Measurements from ENCODE around the gene ECM1. TPM values are rescaled to one million over a fixed set of nuclear protein-coding genes. Genes with fewer than 3 reads are reported as not detected.

Gene ECM1
- total RNA-seq, 1 experiment from 2014 or later = 0.95 TPM

DNA sequence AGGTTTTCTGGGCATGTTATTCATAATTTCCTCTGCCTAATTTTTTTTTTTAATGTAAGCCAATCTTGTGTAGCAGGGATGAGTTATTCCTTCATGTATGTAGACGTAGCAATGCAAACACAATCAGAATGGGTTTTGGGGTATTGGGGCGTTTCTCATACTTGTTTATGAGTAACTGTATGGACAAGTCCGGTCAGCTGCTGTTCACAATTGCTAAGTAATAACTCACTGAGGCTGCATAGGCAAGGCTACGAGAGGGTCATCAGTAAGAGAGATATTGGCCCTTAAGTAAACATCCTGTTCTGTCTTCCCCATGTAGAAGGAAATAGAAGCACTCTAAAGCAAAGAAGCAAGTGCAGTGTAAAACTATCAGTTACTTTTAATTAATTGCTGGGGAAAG lies 30.2 kb upstream of the ECM1 start:
- intact Hi-C loops (cut with micrococcal nuclease; ENCODE audit: unreplicated experiment) = no loop called here
- Histone ChIP-seq H3K27me3 (replicated peaks; ENCODE audit: control insufficient read depth, insufficient read depth, low read length) (no peaks in the 10 kb centered on the region), H3K9me3 (no peaks in the 10 kb centered on the region), H3K4me1 (peaks cover 14% of the 10 kb centered on the region), H3K4me3 (ENCODE audit: low read depth, low read length) (no peak overlapping the region), H3K36me3 (ENCODE audit: control insufficient read depth, insufficient read depth, low read length) (no peaks in the 10 kb centered on the region)
- Mint-ChIP-seq H3K9me3 (ENCODE audit: unreplicated experiment) (no peaks in the 10 kb centered on the region), H3K4me3 (ENCODE audit: unreplicated experiment) (no peak overlapping the region), H3K36me3 (ENCODE audit: insufficient read depth, unreplicated experiment) (peaks cover 38% of the 10 kb centered on the region), H3K4me1 (ENCODE audit: low read depth, unreplicated experiment) (peaks cover 9% of the 10 kb centered on the region), H3K27ac (ENCODE audit: unreplicated experiment) (no peak overlapping the region), H3K27me3 (ENCODE audit: insufficient read depth, unreplicated experiment) (no peaks in the 10 kb centered on the region)
- TF ChIP-seq, protein P1, sequence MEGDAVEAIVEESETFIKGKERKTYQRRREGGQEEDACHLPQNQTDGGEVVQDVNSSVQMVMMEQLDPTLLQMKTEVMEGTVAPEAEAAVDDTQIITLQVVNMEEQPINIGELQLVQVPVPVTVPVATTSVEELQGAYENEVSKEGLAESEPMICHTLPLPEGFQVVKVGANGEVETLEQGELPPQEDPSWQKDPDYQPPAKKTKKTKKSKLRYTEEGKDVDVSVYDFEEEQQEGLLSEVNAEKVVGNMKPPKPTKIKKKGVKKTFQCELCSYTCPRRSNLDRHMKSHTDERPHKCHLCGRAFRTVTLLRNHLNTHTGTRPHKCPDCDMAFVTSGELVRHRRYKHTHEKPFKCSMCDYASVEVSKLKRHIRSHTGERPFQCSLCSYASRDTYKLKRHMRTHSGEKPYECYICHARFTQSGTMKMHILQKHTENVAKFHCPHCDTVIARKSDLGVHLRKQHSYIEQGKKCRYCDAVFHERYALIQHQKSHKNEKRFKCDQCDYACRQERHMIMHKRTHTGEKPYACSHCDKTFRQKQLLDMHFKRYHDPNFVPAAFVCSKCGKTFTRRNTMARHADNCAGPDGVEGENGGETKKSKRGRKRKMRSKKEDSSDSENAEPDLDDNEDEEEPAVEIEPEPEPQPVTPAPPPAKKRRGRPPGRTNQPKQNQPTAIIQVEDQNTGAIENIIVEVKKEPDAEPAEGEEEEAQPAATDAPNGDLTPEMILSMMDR (IDR thresholded peaks at IDR 0.05; ENCODE audit: insufficient read depth in 1 of 2, low read depth in 1 of 2, low read length in 1 of 2, severe bottlenecking in 1 of 2, unreplicated experiment in 1 of 2) = no peak
- DNase-seq = no peak
- ChIA-PET CTCF (no interaction called here), POLR2A (no interaction called here)
- no TSS peak for BruUV-seq (replicated peaks)

DNA sequence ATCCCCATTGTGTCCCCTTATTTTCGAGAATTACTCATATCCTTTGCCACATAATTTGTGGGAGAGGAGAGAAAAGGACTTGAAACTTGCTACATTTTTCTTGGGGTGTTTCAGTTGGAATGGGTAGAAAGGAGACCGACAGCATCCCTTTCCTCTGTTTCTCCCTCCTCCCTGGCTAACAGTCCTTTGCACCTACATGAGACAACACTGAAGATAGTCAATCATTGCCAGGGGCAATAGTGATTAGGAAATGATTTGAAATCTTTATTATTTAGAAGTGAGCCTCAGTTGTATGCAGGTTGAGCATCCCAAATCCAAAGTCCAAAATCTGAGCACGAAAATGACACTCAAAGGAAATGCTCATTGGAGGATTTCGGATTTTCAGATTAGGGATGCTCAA lies 28.5 kb upstream of the ECM1 start:
- H3K27me3 ChIP-seq (replicated peaks; ENCODE audit: control insufficient read depth, insufficient read depth, low read length) = no peaks in the 10 kb centered on the region
- Mint-ChIP-seq H3K4me3 (ENCODE audit: unreplicated experiment) (no peak overlapping the region), H3K36me3 (ENCODE audit: insufficient read depth, unreplicated experiment) (peaks cover 26% of the 10 kb centered on the region), H3K9me3 (ENCODE audit: unreplicated experiment) (no peaks in the 10 kb centered on the region), H3K4me1 (ENCODE audit: low read depth, unreplicated experiment) (peaks cover 9% of the 10 kb centered on the region), H3K27ac (ENCODE audit: unreplicated experiment) (no peak overlapping the region), H3K27me3 (ENCODE audit: insufficient read depth, unreplicated experiment) (no peaks in the 10 kb centered on the region)
- CTCF ChIA-PET = no interaction called here
- no peaks in the 10 kb centered on the region for H3K36me3 ChIP-seq (ENCODE audit: control insufficient read depth, insufficient read depth, low read length)
- intact Hi-C loops (cut with micrococcal nuclease; ENCODE audit: unreplicated experiment) = no loop called here
- POLR2A ChIA-PET = no interaction called here
- BruUV-seq (replicated peaks) = no TSS peak
- no peak overlapping the region for H3K4me3 ChIP-seq (ENCODE audit: low read depth, low read length)
- H3K9me3 ChIP-seq = no peaks in the 10 kb centered on the region
- peaks cover 14% of the 10 kb centered on the region for H3K4me1 ChIP-seq
- TF ChIP-seq, protein P1 (IDR thresholded peaks at IDR 0.05; ENCODE audit: insufficient read depth in 1 of 2, low read depth in 1 of 2, low read length in 1 of 2, severe bottlenecking in 1 of 2, unreplicated experiment in 1 of 2) = no peak
- no peak for DNase-seq

DNA sequence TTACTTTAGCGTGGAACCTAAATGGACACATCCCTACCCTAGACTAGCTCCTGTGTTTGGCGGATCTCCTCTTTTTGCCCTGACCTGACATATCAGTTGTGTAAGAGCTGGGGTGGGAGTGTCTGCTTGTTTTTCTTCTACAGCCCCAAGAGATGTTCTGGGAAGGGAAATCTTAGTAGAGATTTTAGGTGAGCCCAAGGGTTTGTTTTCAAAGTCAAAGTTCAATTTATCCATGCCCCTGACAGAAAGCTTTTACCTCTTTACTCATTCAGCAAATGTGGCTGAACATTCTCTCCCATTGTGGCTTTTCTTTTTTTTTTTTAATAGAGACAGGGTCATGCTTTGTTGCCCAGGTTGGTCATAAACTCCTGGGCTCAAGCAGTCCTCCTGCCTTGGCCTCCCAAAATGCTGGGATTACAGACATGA lies 28.0 kb upstream of the ECM1 start:
- peaks cover 12% of the 10 kb centered on the region for H3K4me1 Mint-ChIP-seq (ENCODE audit: low read depth, unreplicated experiment)
- Histone ChIP-seq H3K27me3 (replicated peaks; ENCODE audit: control insufficient read depth, insufficient read depth, low read length) (no peaks in the 10 kb centered on the region), H3K4me3 (ENCODE audit: low read depth, low read length) (no peak overlapping the region), H3K9me3 (no peaks in the 10 kb centered on the region), H3K4me1 (peaks cover 14% of the 10 kb centered on the region), H3K36me3 (ENCODE audit: control insufficient read depth, insufficient read depth, low read length) (no peaks in the 10 kb centered on the region)
- peak in 1 of 2 experiments; percentile 39 for DNase-seq
- H3K36me3 Mint-ChIP-seq (ENCODE audit: insufficient read depth, unreplicated experiment) = peaks cover 22% of the 10 kb centered on the region
- no peak overlapping the region for H3K27ac Mint-ChIP-seq (ENCODE audit: unreplicated experiment)
- POLR2A ChIA-PET = interaction anchor here (0.6 kb wide), 1 partner anchor 22 kb away, joined by 4 read pairs; no protein-coding TSS in a partner anchor
- peak overlapping the region; percentile 37 for H3K4me3 Mint-ChIP-seq (ENCODE audit: unreplicated experiment)
- TF ChIP-seq, protein P1 (IDR thresholded peaks at IDR 0.05; ENCODE audit: insufficient read depth in 1 of 2, low read depth in 1 of 2, low read length in 1 of 2, severe bottlenecking in 1 of 2, unreplicated experiment in 1 of 2) = no peak
- no TSS peak for BruUV-seq (replicated peaks)
- H3K9me3 Mint-ChIP-seq (ENCODE audit: unreplicated experiment) = no peaks in the 10 kb centered on the region
- intact Hi-C loops (cut with micrococcal nuclease; ENCODE audit: unreplicated experiment) = no loop called here
- CTCF ChIA-PET = no interaction called here
- no peaks in the 10 kb centered on the region for H3K27me3 Mint-ChIP-seq (ENCODE audit: insufficient read depth, unreplicated experiment)

Measured in Caco-2 (cell line).